Endothelial cell of umbilical vein (primary cell): ENCODE results near the gene TAF3.

ENCODE experiments used
- EZH2 ChIP-seq: IDR thresholded peaks from 2 replicates; pipeline ENCODE4 v1.6.1; 2012; ENCODE audit warnings: borderline replicate concordance, low read depth, mild to moderate bottlenecking, moderate library complexity, low read length, inconsistent platforms; ENCODE audit not compliant: severe bottlenecking
- POLR2A ChIP-seq: IDR thresholded peaks from 2 replicates; pipeline ENCODE4 v1.6.1; 2012; ENCODE audit warnings: low read depth, mild to moderate bottlenecking, control low read depth, low read length
- POLR2AphosphoS5 ChIP-seq: IDR thresholded peaks from 2 replicates; pipeline ENCODE4 v1.6.1; 2012; ENCODE audit warnings: low read depth, mild to moderate bottlenecking, control low read depth, low read length, moderate library complexity; ENCODE audit not compliant: insufficient read depth
- TF ChIP-seq, protein P1 (sequence below), 2 donors: IDR thresholded peaks; 1 replicate in 1 of 2; 2 replicates in 1 of 2; pipeline ENCODE4 v1.5.1; 2011; ENCODE audit warnings: low read length in 2 of 2, mild to moderate bottlenecking in 2 of 2, moderate library complexity in 2 of 2, control low read depth in 1 of 2, inconsistent platforms in 1 of 2, low read depth in 1 of 2; ENCODE audit not compliant: insufficient read depth in 1 of 2; ENCODE audit errors: extremely low read depth in 1 of 2

DNA sequence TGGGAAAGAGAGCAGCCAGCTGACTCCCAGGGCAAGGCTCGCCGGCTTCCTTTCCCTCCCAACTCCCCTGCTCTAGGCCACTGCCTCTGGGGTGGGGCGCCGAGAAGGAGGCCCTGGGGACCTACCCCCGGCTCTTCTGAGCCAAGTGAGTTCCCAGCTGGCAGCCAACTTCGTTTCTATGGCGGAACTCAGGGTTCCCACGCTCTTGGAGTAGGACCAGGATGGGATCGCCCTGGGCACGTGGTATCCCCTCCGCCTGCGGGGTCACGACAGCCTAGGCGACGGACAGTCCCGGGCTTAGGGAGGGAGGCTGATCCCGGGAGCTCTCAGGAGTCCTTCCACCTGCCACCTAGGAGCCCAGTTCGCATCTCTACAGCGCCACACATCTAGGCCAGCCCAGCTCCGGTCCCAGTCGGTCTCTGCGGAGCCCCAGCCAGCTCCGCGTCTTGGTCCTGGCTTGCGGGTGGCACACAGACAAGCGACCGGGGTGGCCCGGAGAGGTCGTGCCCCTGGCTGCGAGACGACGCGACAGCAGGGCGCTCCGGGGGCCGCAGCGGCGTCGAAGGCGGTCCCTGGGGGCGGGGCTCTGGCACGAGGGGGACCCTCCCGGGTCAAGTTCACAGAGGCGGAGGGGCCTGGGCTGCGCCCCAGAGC lies 215.6 kb downstream of the TAF3 start:
- TF ChIP-seq POLR2AphosphoS5 (no peak), EZH2 (no peak), POLR2A (no peak)
- TF ChIP-seq, protein P1, sequence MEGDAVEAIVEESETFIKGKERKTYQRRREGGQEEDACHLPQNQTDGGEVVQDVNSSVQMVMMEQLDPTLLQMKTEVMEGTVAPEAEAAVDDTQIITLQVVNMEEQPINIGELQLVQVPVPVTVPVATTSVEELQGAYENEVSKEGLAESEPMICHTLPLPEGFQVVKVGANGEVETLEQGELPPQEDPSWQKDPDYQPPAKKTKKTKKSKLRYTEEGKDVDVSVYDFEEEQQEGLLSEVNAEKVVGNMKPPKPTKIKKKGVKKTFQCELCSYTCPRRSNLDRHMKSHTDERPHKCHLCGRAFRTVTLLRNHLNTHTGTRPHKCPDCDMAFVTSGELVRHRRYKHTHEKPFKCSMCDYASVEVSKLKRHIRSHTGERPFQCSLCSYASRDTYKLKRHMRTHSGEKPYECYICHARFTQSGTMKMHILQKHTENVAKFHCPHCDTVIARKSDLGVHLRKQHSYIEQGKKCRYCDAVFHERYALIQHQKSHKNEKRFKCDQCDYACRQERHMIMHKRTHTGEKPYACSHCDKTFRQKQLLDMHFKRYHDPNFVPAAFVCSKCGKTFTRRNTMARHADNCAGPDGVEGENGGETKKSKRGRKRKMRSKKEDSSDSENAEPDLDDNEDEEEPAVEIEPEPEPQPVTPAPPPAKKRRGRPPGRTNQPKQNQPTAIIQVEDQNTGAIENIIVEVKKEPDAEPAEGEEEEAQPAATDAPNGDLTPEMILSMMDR (IDR thresholded peaks at IDR 0.05; ENCODE audit: extremely low read depth in 1 of 2, insufficient read depth in 1 of 2, low read depth in 1 of 2, low read length in 2 of 2): no peak
